ENCODE measurements around the gene OXCT2.
A peak's percentile ranks its signal among the peaks of the same experiment; 100 is the strongest.
"Not testable (repeated sequence)": the region's sequence is repeated elsewhere in the genome, so short reads cannot be mapped to it uniquely, and the experiment has no call there.

Gene OXCT2

GRCh38 chr1:39787468-39787867, 16.3 kb upstream of the OXCT2 start:
- DNase-seq (ENCODE audit: low read depth): no peak

- DNase-seq (ENCODE audit: low read depth): not testable (repeated sequence)
Measured at GRCh38 chr1:39787108-39787375, 15.9 kb upstream of the OXCT2 start.

- not testable (repeated sequence) for DNase-seq (ENCODE audit: low read depth)
Measured at GRCh38 chr1:39786303-39787107, 15.4 kb upstream of the OXCT2 start.

- not testable (repeated sequence) for DNase-seq (ENCODE audit: low read depth)
Measured at GRCh38 chr1:39782685-39783084, 11.5 kb upstream of the OXCT2 start.

GRCh38 chr1:39782103-39782502, 11.0 kb upstream of the OXCT2 start:
- no peak for DNase-seq (ENCODE audit: low read depth)

GRCh38 chr1:39781349-39781715, 10.2 kb upstream of the OXCT2 start:
- DNase-seq (ENCODE audit: low read depth): no peak

- no peak for DNase-seq (ENCODE audit: low read depth)
Measured at GRCh38 chr1:39779821-39780220, 8.7 kb upstream of the OXCT2 start.

- DNase-seq (ENCODE audit: low read depth): no peak
Measured at GRCh38 chr1:39779137-39779536, 8.0 kb upstream of the OXCT2 start.

- not testable (repeated sequence) for DNase-seq (ENCODE audit: low read depth)
Measured at GRCh38 chr1:39778463-39779099, 7.4 kb upstream of the OXCT2 start.

GRCh38 chr1:39777896-39778295, 6.7 kb upstream of the OXCT2 start:
- DNase-seq (ENCODE audit: low read depth): not testable (repeated sequence)

- DNase-seq (ENCODE audit: low read depth): no peak
Measured at GRCh38 chr1:39777306-39777705, 6.2 kb upstream of the OXCT2 start.

GRCh38 chr1:39776886-39777285, 5.7 kb upstream of the OXCT2 start:
- DNase-seq (ENCODE audit: low read depth): no peak

- no peak for DNase-seq (ENCODE audit: low read depth)
Measured at GRCh38 chr1:39776400-39776713, 5.2 kb upstream of the OXCT2 start.

- not testable (repeated sequence) for DNase-seq (ENCODE audit: low read depth)
Measured at GRCh38 chr1:39775676-39776399, 4.7 kb upstream of the OXCT2 start.

GRCh38 chr1:39775141-39775540, 4.0 kb upstream of the OXCT2 start:
- not testable (repeated sequence) for DNase-seq (ENCODE audit: low read depth)

- not testable (repeated sequence) for DNase-seq (ENCODE audit: low read depth)
Measured at GRCh38 chr1:39773369-39773979, 2.3 kb upstream of the OXCT2 start.

- DNase-seq (ENCODE audit: low read depth): peak; percentile 53
Measured at GRCh38 chr1:39770100-39771021, 787 bp downstream of the OXCT2 start.

GRCh38 chr1:39769502-39769901, 1.6 kb downstream of the OXCT2 start:
- not testable (repeated sequence) for DNase-seq (ENCODE audit: low read depth)

- not testable (repeated sequence) for DNase-seq (ENCODE audit: low read depth)
Measured at GRCh38 chr1:39766466-39766865, 4.7 kb downstream of the OXCT2 start.

- DNase-seq (ENCODE audit: low read depth): not testable (repeated sequence)
Measured at GRCh38 chr1:39764512-39764911, 6.6 kb downstream of the OXCT2 start.

- DNase-seq (ENCODE audit: low read depth): not testable (repeated sequence)
Measured at GRCh38 chr1:39763619-39764374, 7.4 kb downstream of the OXCT2 start.

Data from stimulated activated CD4-positive, alpha-beta T cell treated with anti-CD3 and anti-CD28 coated beads, Interleukin-2, amount 100 ng/mL, for 4 hours (primary cell).